SK-N-SH (cell line): ENCODE data around the gene TP53I11.

Experiments used
- CTCF ChIP-seq: fragments of 200-600 bp; sonication (generic); IDR thresholded peaks from 2 replicates; pipeline ENCODE4 v1.6.1; 2017; ENCODE audit warnings: antibody characterized with exemption, mild to moderate bottlenecking, moderate library complexity
- EP300 ChIP-seq, 2 experiments: IDR thresholded peaks; 2 replicates each; pipeline versions ENCODE4 v1.4.0 to v1.6.1; 2012; ENCODE audit warnings: borderline replicate concordance in 1 of 2, low read depth in 1 of 2, low read length in 1 of 2
- NFIC ChIP-seq: IDR thresholded peaks from 2 replicates; pipeline ENCODE4 v1.4.0; 2012; ENCODE audit warnings: borderline replicate concordance
- POLR2AphosphoS5 ChIP-seq: IDR thresholded peaks from 2 replicates; pipeline ENCODE4 v1.6.1; 2012; ENCODE audit warnings: low read depth, low read length
- REST ChIP-seq: IDR thresholded peaks from 2 replicates; pipeline ENCODE4 v1.6.1; 2012; ENCODE audit warnings: mild to moderate bottlenecking, low read depth, low read length, moderate library complexity
- RXRA ChIP-seq: IDR thresholded peaks from 2 replicates; pipeline ENCODE4 v1.4.0; 2012; ENCODE audit warnings: low read depth, mild to moderate bottlenecking, borderline replicate concordance
- TAF1 ChIP-seq: IDR thresholded peaks from 2 replicates; pipeline ENCODE4 v1.6.1; 2012; ENCODE audit warnings: low read depth, mild to moderate bottlenecking, low read length, moderate library complexity, borderline replicate concordance
- TCF12 ChIP-seq: IDR thresholded peaks from 2 replicates; pipeline ENCODE4 v1.4.0; 2012
- YY1 ChIP-seq: IDR thresholded peaks from 2 replicates; pipeline ENCODE4 v1.4.0; 2012; ENCODE audit warnings: low read depth, mild to moderate bottlenecking

GRCh38 chr11:44901786-44902185, 48.9 kb downstream of the TP53I11 start:
- TF ChIP-seq CTCF: no peak
- no peak for TF ChIP-seq REST
- no peak for TF ChIP-seq EP300 (IDR thresholded peaks at IDR 0.05; ENCODE audit: borderline replicate concordance in 1 of 2, low read depth in 1 of 2, low read length in 1 of 2)
- TF ChIP-seq RXRA: no peak
- TF ChIP-seq NFIC: no peak
- no peak for TF ChIP-seq TAF1
- no peak for TF ChIP-seq YY1
- TF ChIP-seq TCF12: no peak
- no peak for TF ChIP-seq POLR2AphosphoS5
